WI38 (cell line): ENCODE measurements around the gene KLF7.

Experiments
- H3K4me3 ChIP-seq: 2 replicates; pipeline ENCODE4 v1.5.1; 2011; ENCODE audit warnings: low read depth, mild to moderate bottlenecking, control low read depth, low read length
- CTCF ChIP-seq: IDR thresholded peaks from 2 replicates; pipeline ENCODE4 v1.5.1; 2012; ENCODE audit warnings: low read depth, mild to moderate bottlenecking, control low read depth, low read length

KLF7 gene

GRCh38 chr2:207064128-207064690 lies 101.5 kb downstream of the KLF7 start:
- no peak for TF ChIP-seq CTCF
- no peak overlapping the region for H3K4me3 ChIP-seq

- no peak overlapping the region for H3K4me3 ChIP-seq
- no peak for TF ChIP-seq CTCF
Measured at GRCh38 chr2:207061181-207061580, 104.6 kb downstream of the KLF7 start.

GRCh38 chr2:207055257-207055656 lies 110.5 kb downstream of the KLF7 start:
- TF ChIP-seq CTCF = no peak
- no peak overlapping the region for H3K4me3 ChIP-seq

- H3K4me3 ChIP-seq = no peak overlapping the region
- TF ChIP-seq CTCF = no peak
Measured at GRCh38 chr2:207054521-207054920, 111.2 kb downstream of the KLF7 start.

GRCh38 chr2:207051385-207051965 lies 114.3 kb downstream of the KLF7 start:
- no peak overlapping the region for H3K4me3 ChIP-seq
- TF ChIP-seq CTCF = no peak

GRCh38 chr2:207049122-207049521 lies 116.6 kb downstream of the KLF7 start:
- TF ChIP-seq CTCF = no peak
- H3K4me3 ChIP-seq = no peak overlapping the region

- no peak overlapping the region for H3K4me3 ChIP-seq
- no peak for TF ChIP-seq CTCF
Measured at GRCh38 chr2:207048416-207048815, 117.3 kb downstream of the KLF7 start.
